Esophagus muscularis mucosa (tissue), 3 donors: Measurements from ENCODE around the gene CATSPERE.

Experiments
- POLR2A ChIP-seq: fragments of 450-650 bp; IDR thresholded peaks from one replicate; pipeline ENCODE4 v1.6.1; 2017; ENCODE audit warnings: antibody characterized with exemption, moderate library complexity, mild to moderate bottlenecking, low read depth
- TF ChIP-seq, protein P1 (sequence below), 3 experiments: fragments of 200-600 bp in 2 of 3; fragments of 450-650 bp in 1 of 3; sonication (generic) in 2 of 3; IDR thresholded peaks; one replicate each; pipeline ENCODE4 v1.5.1; 2017 to 2019; ENCODE audit warnings: antibody characterized with exemption in 3 of 3, mild to moderate bottlenecking in 2 of 3, moderate library complexity in 1 of 3

GRCh38 chr1:244659694-244660093 is 198.6 kb downstream of the CATSPERE start:
- TF ChIP-seq POLR2A = no peak
- TF ChIP-seq, protein P1, sequence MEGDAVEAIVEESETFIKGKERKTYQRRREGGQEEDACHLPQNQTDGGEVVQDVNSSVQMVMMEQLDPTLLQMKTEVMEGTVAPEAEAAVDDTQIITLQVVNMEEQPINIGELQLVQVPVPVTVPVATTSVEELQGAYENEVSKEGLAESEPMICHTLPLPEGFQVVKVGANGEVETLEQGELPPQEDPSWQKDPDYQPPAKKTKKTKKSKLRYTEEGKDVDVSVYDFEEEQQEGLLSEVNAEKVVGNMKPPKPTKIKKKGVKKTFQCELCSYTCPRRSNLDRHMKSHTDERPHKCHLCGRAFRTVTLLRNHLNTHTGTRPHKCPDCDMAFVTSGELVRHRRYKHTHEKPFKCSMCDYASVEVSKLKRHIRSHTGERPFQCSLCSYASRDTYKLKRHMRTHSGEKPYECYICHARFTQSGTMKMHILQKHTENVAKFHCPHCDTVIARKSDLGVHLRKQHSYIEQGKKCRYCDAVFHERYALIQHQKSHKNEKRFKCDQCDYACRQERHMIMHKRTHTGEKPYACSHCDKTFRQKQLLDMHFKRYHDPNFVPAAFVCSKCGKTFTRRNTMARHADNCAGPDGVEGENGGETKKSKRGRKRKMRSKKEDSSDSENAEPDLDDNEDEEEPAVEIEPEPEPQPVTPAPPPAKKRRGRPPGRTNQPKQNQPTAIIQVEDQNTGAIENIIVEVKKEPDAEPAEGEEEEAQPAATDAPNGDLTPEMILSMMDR (IDR thresholded peaks at IDR 0.05) = no peak
